Measurements from ENCODE around the gene SH3RF3.

DNA sequence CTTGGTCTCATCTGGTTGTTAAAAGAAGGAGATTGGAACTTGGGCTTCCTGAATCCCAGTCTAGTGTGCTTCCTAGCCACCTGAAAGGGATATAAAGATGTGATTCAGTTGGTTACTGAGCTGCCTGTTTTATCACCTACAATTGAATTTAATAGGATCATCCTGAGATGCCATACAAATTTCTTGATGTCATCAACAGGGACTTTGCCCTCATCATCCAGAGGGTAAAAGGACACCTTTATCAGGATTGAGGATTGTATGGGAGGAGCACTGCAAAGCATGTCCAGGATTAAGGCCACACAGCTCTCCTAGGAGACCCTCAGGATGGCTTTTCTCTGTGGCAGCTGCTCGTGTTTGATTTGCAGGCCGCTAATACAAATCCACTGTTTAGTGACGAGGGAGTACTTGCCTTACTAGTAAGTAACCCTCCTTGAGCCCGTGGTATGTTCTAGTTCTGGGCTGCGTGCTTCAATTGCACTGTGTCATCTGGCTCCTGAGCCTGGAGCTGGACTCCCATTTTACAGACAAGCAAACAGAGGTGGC, 28.6 kb downstream of the SH3RF3 start:
- TF ChIP-seq, protein P1, sequence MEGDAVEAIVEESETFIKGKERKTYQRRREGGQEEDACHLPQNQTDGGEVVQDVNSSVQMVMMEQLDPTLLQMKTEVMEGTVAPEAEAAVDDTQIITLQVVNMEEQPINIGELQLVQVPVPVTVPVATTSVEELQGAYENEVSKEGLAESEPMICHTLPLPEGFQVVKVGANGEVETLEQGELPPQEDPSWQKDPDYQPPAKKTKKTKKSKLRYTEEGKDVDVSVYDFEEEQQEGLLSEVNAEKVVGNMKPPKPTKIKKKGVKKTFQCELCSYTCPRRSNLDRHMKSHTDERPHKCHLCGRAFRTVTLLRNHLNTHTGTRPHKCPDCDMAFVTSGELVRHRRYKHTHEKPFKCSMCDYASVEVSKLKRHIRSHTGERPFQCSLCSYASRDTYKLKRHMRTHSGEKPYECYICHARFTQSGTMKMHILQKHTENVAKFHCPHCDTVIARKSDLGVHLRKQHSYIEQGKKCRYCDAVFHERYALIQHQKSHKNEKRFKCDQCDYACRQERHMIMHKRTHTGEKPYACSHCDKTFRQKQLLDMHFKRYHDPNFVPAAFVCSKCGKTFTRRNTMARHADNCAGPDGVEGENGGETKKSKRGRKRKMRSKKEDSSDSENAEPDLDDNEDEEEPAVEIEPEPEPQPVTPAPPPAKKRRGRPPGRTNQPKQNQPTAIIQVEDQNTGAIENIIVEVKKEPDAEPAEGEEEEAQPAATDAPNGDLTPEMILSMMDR (IDR thresholded peaks at IDR 0.05), result no peak
- TF ChIP-seq EP300 (IDR thresholded peaks at IDR 0.05) (no peak), POLR2AphosphoS5 (IDR thresholded peaks at IDR 0.05) (no peak)

All from upper lobe of left lung (tissue), 4 donors.